Activated T-helper 1 cell treated with anti-CD3 and anti-CD28 coated beads, Interleukin-12 subunit alpha, Interleukin-12 subunit beta, Interleukin-2, Interleukin-4 antibody, amounts not matched to agents 30 ng/mL and 10 ng/mL and 1 ng/mL, durations not matched to agents 14 hours and 24 hours and 36 hours (primary cell): Measurements from ENCODE around the gene RESP18. TPM values are rescaled to one million over a fixed set of nuclear protein-coding genes. Genes with fewer than 3 reads are reported as not detected.
"Not testable (repeated sequence)": the region's sequence is repeated elsewhere in the genome, so short reads cannot be mapped to it uniquely, and the experiment has no call there.

Experiments
- DNase-seq: peaks from one replicate; pipeline ENCODE4 v3.0.0; 2021; ENCODE audit warnings: low spot score
- H3K27ac Mint-ChIP-seq: one replicate; pipeline ENCODE4 v1.8.0; 2021; ENCODE audit warnings: mild to moderate bottlenecking, mixed read lengths
- H3K27me3 Mint-ChIP-seq: one replicate; pipeline ENCODE4 v1.8.0; 2022; ENCODE audit warnings: mild to moderate bottlenecking, moderate library complexity, mixed read lengths; ENCODE audit not compliant: insufficient read depth
- H3K36me3 Mint-ChIP-seq: one replicate; pipeline ENCODE4 v1.8.0; 2021; ENCODE audit warnings: low read depth, mixed read lengths
- H3K4me1 Mint-ChIP-seq: one replicate; pipeline ENCODE4 v1.8.0; 2021; ENCODE audit warnings: low read depth, mixed read lengths
- H3K4me3 Mint-ChIP-seq: one replicate; pipeline ENCODE4 v1.8.0; 2021; ENCODE audit warnings: mild to moderate bottlenecking, moderate library complexity, mixed read lengths
- H3K9me3 Mint-ChIP-seq: one replicate; pipeline ENCODE4 v1.8.0; 2021; ENCODE audit warnings: mixed read lengths
- intact Hi-C: fragments of 100-400 bp; cut with micrococcal nuclease; formaldehyde crosslinking; loops from one replicate; pipeline ENCODE4 v1.15.1; 2024
- total RNA-seq: library from RNA; stranded (reverse); gene quantifications from 2 replicates; pipeline ENCODE4 v1.2.3, GENCODE V29; 2022

RESP18 gene
- total RNA-seq, 1 donor from 2014 or later, result not detected

- DNase-seq, result no peak
- Mint-ChIP-seq H3K9me3 (no peaks in the 10 kb centered on the region), H3K4me3 (no peak overlapping the region), H3K27me3 (peaks cover 19% of the 10 kb centered on the region), H3K27ac (no peak overlapping the region), H3K4me1 (peaks cover 14% of the 10 kb centered on the region), H3K36me3 (no peaks in the 10 kb centered on the region)
- intact Hi-C loops, result no loop called here
Observed at GRCh38 chr2:219296142-219296541, 36.4 kb downstream of the RESP18 start.

DNA sequence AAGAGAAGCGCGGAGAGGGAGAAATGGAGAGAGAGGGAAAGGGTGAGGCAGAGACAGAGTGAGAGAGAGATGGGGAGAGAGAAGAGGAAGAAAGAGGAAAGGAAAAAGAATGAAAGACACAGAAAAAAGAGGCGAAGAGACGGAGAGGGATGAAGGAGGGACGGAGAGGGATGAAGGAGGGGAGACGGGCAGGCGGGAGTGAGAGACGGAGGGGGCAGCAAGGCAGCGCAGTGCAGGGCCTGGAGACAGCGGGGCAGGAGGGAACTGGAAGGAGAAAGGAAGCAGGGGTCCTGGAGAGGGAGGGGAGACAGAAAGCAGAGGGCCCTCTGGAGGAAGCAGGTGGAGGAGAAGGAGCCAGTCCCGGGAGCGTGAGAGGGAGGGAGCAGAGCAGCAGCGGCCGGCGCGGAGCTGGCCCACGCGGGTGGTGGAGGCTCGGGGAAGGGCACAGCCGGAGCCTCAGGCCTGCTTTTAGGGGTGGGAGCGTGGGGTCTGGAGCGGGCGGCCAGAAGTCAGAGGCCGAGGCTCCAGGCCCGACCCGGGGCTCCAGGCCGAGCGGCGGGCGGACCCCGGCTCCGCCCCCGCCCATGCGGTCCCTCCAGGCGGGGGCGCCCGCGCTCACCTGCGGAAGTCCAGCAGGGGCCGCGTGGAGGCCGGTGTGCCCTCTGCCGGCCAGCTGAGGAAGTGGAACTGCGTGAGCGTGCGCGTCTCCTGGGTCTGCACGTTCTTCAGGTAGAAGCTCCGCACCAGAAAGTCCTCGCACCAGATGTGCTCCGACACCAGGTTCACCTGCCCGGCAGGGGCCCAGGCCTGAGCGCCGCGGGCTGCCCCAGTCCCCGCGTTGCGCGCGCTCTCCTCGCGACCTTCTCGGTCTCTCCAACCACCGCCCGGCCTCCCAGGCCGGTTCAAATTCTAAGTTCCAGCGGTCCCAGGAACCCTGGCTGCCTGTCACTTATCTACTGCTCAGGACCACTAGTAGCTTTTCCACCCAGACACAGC is 37.9 kb downstream of the RESP18 start:
- Mint-ChIP-seq H3K9me3 (no peaks in the 10 kb centered on the region), H3K27me3 (peaks cover 17% of the 10 kb centered on the region), H3K36me3 (no peaks in the 10 kb centered on the region), H3K4me3 (peak overlapping the region; percentile 80), H3K27ac (peak overlapping the region; percentile 87), H3K4me1 (peaks cover 14% of the 10 kb centered on the region)
- DNase-seq, result peak; percentile 87
- intact Hi-C loops, result loop anchor here (1.0 to 2.0 kb wide), 7 partner anchors 15 to 118 kb away; partner anchors contain the start of genes ANKZF1, ATG9A, CNPPD1 and DNAJB2

GRCh38 chr2:219293736-219294231 is 38.8 kb downstream of the RESP18 start:
- intact Hi-C loops, result loop anchor here (1.0 to 2.0 kb wide), 5 partner anchors 14 to 117 kb away; partner anchors contain the start of genes CNPPD1, DNAJB2, GLB1L and STK16
- H3K27me3 Mint-ChIP-seq, result peaks cover 14% of the 10 kb centered on the region
- peak overlapping the region; percentile 87 for H3K27ac Mint-ChIP-seq
- peaks cover 9% of the 10 kb centered on the region for H3K4me1 Mint-ChIP-seq
- no peaks in the 10 kb centered on the region for H3K9me3 Mint-ChIP-seq
- no peaks in the 10 kb centered on the region for H3K36me3 Mint-ChIP-seq
- H3K4me3 Mint-ChIP-seq, result peak overlapping the region; percentile 80
- no peak for DNase-seq

DNA sequence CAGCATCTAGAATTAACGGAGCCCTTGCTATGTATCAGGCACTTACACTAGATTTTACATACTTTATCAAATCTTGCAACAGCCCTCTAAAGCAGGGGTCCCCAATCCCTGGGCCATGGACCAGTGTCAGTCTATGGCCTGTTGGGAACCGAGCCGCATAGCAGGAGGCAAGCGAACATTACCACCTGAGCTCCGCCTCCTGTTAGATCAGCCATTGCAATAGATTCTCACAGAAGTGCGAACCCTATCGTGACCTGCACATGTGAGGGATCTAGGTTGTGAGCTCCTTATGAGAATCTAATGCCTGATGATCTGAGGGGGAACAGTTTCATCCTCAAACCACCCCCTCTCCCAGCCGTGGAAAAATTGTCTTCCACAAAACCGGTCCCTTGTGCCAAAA is 39.9 kb downstream of the RESP18 start:
- peaks cover 8% of the 10 kb centered on the region for H3K4me1 Mint-ChIP-seq
- H3K4me3 Mint-ChIP-seq, result no peak overlapping the region
- intact Hi-C loops, result no loop called here
- H3K27ac Mint-ChIP-seq, result no peak overlapping the region
- no peaks in the 10 kb centered on the region for H3K9me3 Mint-ChIP-seq
- H3K36me3 Mint-ChIP-seq, result no peaks in the 10 kb centered on the region
- peaks cover 14% of the 10 kb centered on the region for H3K27me3 Mint-ChIP-seq
- DNase-seq, result no peak

DNA sequence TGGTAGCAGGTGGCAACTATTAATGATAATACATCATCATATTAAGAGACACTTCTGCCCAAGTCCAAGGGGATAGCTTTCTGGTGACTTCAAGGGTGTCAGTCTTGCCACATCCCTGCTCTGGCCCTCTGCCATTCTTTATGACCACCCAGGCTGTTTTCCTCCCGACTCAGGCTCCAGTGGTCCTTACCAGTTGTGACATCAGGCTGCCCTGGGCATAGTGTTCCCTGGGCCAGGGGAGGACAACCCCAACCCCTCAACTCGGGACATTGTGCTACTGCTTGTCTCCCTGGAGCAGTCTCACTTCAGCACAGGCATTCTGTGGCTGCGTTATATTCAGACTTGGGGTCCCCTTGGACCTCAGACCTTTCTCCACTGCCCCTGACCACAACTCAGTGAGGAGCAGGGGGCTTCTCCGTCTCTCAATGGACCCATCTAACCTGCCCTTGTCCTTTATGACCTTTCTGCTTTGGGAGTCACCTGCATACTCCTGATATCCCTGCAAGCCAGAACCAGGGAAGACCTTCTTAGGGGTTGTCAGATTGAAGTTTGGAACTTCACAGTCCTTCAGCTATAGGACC is 40.5 kb downstream of the RESP18 start:
- intact Hi-C loops, result no loop called here
- peaks cover 14% of the 10 kb centered on the region for H3K27me3 Mint-ChIP-seq
- no peaks in the 10 kb centered on the region for H3K9me3 Mint-ChIP-seq
- peaks cover 8% of the 10 kb centered on the region for H3K4me1 Mint-ChIP-seq
- no peak for DNase-seq
- H3K36me3 Mint-ChIP-seq, result no peaks in the 10 kb centered on the region
- H3K27ac Mint-ChIP-seq, result no peak overlapping the region
- H3K4me3 Mint-ChIP-seq, result no peak overlapping the region

DNA sequence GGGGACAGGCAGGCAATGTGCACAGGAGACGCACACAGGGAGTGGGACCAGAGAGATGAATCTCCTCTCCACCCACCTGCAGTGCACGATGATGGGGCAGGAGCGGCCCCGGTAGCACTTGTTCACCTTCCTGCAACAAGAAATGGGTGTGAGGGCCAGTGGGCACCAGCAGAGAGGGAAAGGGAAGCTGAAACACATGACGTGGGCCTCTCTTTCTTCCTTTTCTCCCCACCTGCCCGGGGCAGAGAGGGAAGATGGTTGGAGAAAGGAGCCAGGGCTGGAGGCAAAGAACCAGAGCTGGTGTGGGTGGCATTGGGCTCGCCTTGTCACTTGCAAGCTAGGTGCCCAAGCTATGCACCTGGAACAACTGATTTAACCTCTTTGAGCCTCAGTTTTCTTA is 41.1 kb downstream of the RESP18 start:
- Mint-ChIP-seq H3K9me3 (no peaks in the 10 kb centered on the region), H3K27me3 (peaks cover 14% of the 10 kb centered on the region), H3K4me1 (peaks cover 8% of the 10 kb centered on the region), H3K4me3 (no peak overlapping the region), H3K36me3 (no peaks in the 10 kb centered on the region), H3K27ac (no peak overlapping the region)
- intact Hi-C loops, result no loop called here
- no peak for DNase-seq

DNA sequence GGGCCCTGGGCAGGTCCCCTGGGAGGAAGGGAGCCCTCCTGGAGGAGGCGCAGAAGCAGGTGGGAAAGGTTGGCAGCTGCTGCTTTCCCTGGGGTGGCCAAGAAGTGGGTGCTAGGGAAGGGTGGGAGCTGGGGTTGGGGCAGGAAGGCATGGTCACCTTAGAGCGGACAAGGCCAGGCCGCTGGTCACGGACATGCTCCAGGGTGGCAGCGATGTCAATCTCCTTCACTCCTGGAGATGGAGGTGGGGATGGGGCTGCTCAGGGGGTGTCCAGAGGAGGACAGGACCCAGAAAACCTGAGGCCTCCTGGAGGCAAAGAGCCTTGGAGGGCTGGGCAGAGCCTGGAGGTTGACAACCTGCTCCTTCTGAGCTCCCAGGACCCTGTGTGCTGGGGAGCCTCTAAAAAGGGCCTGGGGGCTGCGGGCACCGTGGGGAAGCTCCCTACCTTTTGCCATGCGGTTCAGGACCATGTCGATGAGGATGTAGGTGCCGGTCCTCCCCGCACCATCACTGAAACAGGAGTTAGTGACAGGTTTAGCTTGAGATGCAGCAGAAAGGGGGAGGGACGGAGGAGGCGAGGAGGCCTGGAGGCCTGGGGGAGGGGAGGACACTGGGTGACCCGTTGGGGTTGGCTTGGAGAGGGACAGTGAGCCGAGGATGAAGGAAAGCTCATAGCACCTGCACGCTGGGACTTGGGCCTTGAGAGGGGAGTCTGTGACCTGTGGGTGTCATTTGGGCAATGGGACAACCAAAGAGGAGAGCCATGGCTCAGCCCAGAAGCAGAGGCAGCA is 42.0 kb downstream of the RESP18 start:
- intact Hi-C loops, result no loop called here
- no peak overlapping the region for H3K4me3 Mint-ChIP-seq
- H3K27me3 Mint-ChIP-seq, result peaks cover 14% of the 10 kb centered on the region
- no peak overlapping the region for H3K27ac Mint-ChIP-seq
- H3K36me3 Mint-ChIP-seq, result peaks cover 4% of the 10 kb centered on the region
- H3K4me1 Mint-ChIP-seq, result peaks cover 8% of the 10 kb centered on the region
- no peak for DNase-seq
- H3K9me3 Mint-ChIP-seq, result no peaks in the 10 kb centered on the region

DNA sequence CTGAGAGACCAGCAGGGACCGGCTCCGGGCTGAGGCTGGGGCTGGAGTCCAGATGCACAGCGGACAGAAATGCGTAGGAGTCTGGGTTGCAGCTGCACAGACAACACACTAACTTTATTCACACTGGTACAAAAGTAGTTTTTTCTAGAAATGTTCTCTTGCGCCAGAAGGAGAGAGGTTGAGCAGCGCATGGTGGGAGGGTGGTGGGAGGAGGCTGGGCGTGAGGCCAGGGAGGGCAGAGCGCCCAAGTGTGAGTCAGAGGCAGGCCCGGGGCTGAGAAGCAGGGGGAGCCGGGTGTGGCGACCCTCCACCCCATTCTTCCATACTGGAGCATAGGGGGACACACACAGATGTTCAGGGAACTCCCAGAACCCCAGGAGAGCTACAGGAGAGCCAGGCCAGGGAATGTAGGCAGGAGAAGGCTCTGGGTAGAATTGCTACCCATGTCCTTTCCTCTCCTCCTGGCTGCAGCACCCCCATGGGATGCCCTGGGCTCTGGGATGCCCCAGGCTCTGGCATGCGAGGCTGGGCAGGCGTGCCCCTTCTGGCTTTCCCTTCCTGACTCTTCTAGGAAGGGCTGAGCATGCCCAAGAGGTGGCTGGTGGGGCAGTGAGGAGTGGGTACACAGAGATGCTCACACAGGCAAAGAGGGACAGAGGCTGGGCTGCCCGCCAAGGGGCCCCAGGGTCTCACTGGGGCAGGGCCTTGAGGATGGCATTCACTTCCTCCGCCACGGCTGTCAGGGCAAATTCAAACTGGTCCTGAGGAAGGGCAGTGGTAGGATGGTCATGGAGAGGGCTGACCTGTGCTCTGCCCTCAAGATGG is 42.8 kb downstream of the RESP18 start:
- intact Hi-C loops, result no loop called here
- no peak overlapping the region for H3K4me3 Mint-ChIP-seq

GRCh38 chr2:219289195-219289536 is 43.4 kb downstream of the RESP18 start:
- H3K9me3 Mint-ChIP-seq, result no peaks in the 10 kb centered on the region

More for the DNA sequence above, 42.8 kb downstream of the RESP18 start:
- no peaks in the 10 kb centered on the region for H3K9me3 Mint-ChIP-seq
- no peak overlapping the region for H3K27ac Mint-ChIP-seq
- H3K27me3 Mint-ChIP-seq, result peaks cover 14% of the 10 kb centered on the region
- peaks cover 8% of the 10 kb centered on the region for H3K4me1 Mint-ChIP-seq
- no peak for DNase-seq
- peaks cover 6% of the 10 kb centered on the region for H3K36me3 Mint-ChIP-seq

GRCh38 chr2:219287580-219288265 is 44.8 kb downstream of the RESP18 start:
- Mint-ChIP-seq H3K36me3 (peaks cover 16% of the 10 kb centered on the region), H3K27ac (no peak overlapping the region), H3K27me3 (peaks cover 14% of the 10 kb centered on the region), H3K9me3 (no peaks in the 10 kb centered on the region), H3K4me3 (no peak overlapping the region), H3K4me1 (no peaks in the 10 kb centered on the region)
- intact Hi-C loops, result no loop called here
- DNase-seq, result no peak

More at GRCh38 chr2:219289195-219289536, 43.4 kb downstream of the RESP18 start:
- Mint-ChIP-seq H3K27ac (no peak overlapping the region), H3K27me3 (peaks cover 14% of the 10 kb centered on the region), H3K4me3 (no peak overlapping the region), H3K4me1 (peaks cover 4% of the 10 kb centered on the region), H3K36me3 (peaks cover 6% of the 10 kb centered on the region)
- intact Hi-C loops, result no loop called here
- no peak for DNase-seq

DNA sequence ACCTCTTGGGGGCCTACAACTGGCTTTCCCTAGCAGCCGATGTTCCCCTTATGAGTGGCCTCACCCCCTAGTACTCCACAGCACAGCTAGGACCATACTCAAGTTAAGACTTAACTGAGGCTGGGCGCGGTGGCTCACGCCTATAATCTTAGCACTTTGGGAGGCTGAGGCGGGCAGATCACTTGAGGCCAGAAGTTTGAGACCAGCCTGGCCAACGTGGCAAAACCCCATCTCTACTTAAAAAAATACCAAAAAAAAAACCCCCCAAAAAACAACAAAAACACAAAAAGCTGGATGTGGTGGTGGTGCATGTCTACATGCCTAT is 45.5 kb downstream of the RESP18 start:
- H3K4me3 Mint-ChIP-seq, H3K4me1 Mint-ChIP-seq, intact Hi-C loops, H3K9me3 Mint-ChIP-seq, DNase-seq, H3K27ac Mint-ChIP-seq: not testable (repeated sequence)
- peaks cover 21% of the 10 kb centered on the region for H3K36me3 Mint-ChIP-seq
- H3K27me3 Mint-ChIP-seq, result peaks cover 10% of the 10 kb centered on the region
